Karpas-422 (cell line): Measurements from ENCODE around the gene TMIE. TPM values are rescaled to one million over a fixed set of nuclear protein-coding genes. Genes with fewer than 3 reads are reported as not detected.

Experiments used
- small RNA-seq: library from RNA; depleted of rRNA; stranded (forward); fragments of <200 nt; gene quantifications from one replicate; pipeline ENCODE3, GENCODE V24; 2014
- total RNA-seq: library from RNA; depleted of rRNA; stranded (reverse); fragments of >200 nt; shearing (Covaris generic); gene quantifications from 2 replicates; pipeline ENCODE4 v1.2.3, GENCODE V29; 2014; ENCODE audit warnings: low replicate concordance; rRNA removed

The TMIE gene
- total RNA-seq, 1 experiment from 2014 or later, result not detected

Small RNAs within 50 kb of the gene (small RNA-seq; reads per million reads assigned to genes)
- gene PRSS45, result not detected

Other genes starting within 250 kb of the TMIE start
- gene LTF, start 236.5 kb upstream of the TMIE start, total RNA-seq, result not detected in 2 replicates
- not detected in 2 replicates for gene RTP3, start 203.4 kb upstream of the TMIE start, total RNA-seq
- not detected in 2 replicates for gene LRRC2, start 135.1 kb upstream of the TMIE start, total RNA-seq
- gene FAM240A, start 88.9 kb upstream of the TMIE start, total RNA-seq, result not detected in 2 replicates
- gene ALS2CL, start 7.7 kb upstream of the TMIE start, total RNA-seq, result not detected in 2 replicates
- not detected in 2 replicates for gene PRSS50, start 16.5 kb downstream of the TMIE start, total RNA-seq
- not detected in 2 replicates for gene MYL3, start 162.1 kb downstream of the TMIE start, total RNA-seq
- not detected in 2 replicates for gene PTH1R, start 176.3 kb downstream of the TMIE start, total RNA-seq